ENCODE data around the gene TMEM52.

GRCh38 chr1:1908506-1908791 is 10.6 kb downstream of the TMEM52 start:
- TF ChIP-seq CTCF (IDR thresholded peaks at IDR 0.05; ENCODE audit: insufficient read depth, low read depth, low read length) (no peak), EZH2 (IDR thresholded peaks at IDR 0.05; ENCODE audit: insufficient read depth, low read length) (no peak)
